ENCODE measurements around the gene SMARCD2. TPM values are rescaled to one million over a fixed set of nuclear protein-coding genes. Genes with fewer than 3 reads are reported as not detected.

The SMARCD2 gene
- polyA plus RNA-seq, 1 experiment = 80.0 TPM

DNA sequence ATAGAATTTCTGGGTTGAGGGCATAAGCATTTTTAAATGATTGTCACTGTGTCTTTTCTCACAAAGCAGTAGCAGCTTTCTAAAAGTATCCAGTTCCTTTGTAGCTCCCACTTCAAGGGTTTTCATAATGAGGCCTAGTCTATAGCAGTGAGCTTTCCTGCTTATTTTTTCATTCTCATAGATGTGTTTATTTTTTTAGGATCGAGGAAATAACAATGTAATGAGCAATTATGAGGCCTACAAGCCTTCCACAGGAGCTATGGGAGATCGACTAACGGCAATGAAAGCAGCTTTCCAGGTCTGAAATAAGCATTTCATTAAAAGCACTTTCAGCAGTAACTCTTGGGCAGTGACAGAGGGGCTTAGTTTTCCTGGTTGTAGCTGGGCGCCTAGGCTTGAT, 25.8 kb downstream of the SMARCD2 start:
- no peak overlapping the region for H3K4me3 ChIP-seq (ENCODE audit: low read depth, low read length)
- ChIA-PET POLR2A (no interaction called here), CTCF (interaction anchor here (1.8 kb wide), 1 partner anchor 27 kb away, joined by 4 read pairs; no protein-coding TSS in a partner anchor)
- H3K36me3 ChIP-seq (ENCODE audit: control insufficient read depth, insufficient read depth, low read length) = peaks cover 48% of the 10 kb centered on the region
- no peak for TF ChIP-seq CTCF (IDR thresholded peaks at IDR 0.05; ENCODE audit: insufficient read depth, low read depth, low read length)
- H3K27me3 ChIP-seq (ENCODE audit: control insufficient read depth, insufficient read depth, low read length) = no peaks in the 10 kb centered on the region
- DNase-seq (ENCODE audit: low read depth) = no peak

DNA sequence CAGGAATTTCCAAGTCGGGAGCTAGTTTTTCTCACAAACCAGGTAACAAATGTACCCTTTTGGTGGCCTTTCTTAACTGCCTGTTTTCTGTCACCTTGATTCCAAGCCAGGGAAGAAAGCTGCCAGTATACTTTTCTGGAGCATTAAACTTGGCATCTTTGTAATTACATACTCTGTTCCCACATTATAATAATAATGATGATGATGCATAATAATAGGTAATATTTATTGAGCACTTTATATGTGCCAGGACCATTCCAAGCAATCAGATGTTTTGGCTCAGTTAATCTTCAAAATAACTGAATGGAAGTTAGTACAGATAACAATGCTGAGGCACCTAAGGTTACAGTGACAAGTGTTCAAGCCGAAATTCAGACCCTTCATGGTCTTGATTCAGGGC, 26.4 kb downstream of the SMARCD2 start:
- Histone ChIP-seq H3K36me3 (ENCODE audit: control insufficient read depth, insufficient read depth, low read length) (peaks cover 45% of the 10 kb centered on the region), H3K4me3 (ENCODE audit: low read depth, low read length) (no peak overlapping the region), H3K27me3 (ENCODE audit: control insufficient read depth, insufficient read depth, low read length) (no peaks in the 10 kb centered on the region)
- TF ChIP-seq CTCF (IDR thresholded peaks at IDR 0.05; ENCODE audit: insufficient read depth, low read depth, low read length) = no peak
- POLR2A ChIA-PET = no interaction called here
- DNase-seq (ENCODE audit: low read depth) = no peak
- CTCF ChIA-PET = interaction anchor here (1.8 kb wide), 1 partner anchor 27 kb away, joined by 4 read pairs; no protein-coding TSS in a partner anchor

DNA sequence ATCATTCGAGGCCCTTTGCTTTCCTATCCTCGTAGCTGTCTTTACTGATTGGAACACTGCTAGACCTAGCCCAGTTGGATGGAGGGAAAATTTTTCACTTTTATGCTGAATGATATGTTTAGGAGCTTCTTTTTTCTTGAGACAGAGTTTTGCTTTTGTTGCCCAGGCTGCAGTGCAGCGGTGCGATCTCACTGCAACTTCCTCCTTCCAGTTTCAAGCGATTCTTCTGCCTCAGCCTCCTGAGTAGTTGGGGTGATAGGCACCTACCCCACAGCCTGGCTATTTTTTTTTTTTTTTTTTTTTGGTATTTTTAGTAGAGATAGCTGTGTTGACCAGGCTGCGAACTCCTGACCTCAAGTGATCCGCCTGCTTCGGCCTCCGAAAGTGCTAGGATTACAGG, 32.5 kb downstream of the SMARCD2 start:
- H3K36me3 ChIP-seq (ENCODE audit: control insufficient read depth, insufficient read depth, low read length) = peaks cover 18% of the 10 kb centered on the region
- TF ChIP-seq CTCF (IDR thresholded peaks at IDR 0.05; ENCODE audit: insufficient read depth, low read depth, low read length) = no peak
- no peak for DNase-seq (ENCODE audit: low read depth)
- H3K27me3 ChIP-seq (ENCODE audit: control insufficient read depth, insufficient read depth, low read length) = no peaks in the 10 kb centered on the region
- ChIA-PET POLR2A (no interaction called here), CTCF (interaction anchor here (1.3 to 1.5 kb wide), 2 partner anchors 13 to 16 kb away, joined by 3 read pairs; no protein-coding TSS in a partner anchor)
- H3K4me3 ChIP-seq (ENCODE audit: low read depth, low read length) = no peak overlapping the region

DNA sequence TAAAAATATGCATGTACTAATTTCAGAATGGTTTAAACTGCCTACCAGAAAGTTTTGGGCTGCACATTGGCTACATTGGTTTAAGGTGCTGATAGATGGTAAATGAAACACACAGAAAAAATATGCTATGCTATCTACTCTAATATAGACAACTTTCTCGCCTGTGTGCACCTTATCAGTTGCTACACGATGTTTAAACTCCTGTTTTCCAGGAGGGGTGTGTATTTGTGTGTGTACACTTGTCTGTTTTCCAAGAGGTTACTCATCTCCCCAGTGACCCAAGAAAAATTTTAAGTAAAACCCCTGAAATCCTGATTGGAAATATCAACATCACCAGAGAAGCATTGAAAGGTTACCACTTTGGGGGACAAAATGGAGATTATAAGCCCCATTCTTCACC, 36.9 kb downstream of the SMARCD2 start:
- Histone ChIP-seq H3K36me3 (ENCODE audit: control insufficient read depth, insufficient read depth, low read length) (peaks cover 9% of the 10 kb centered on the region), H3K4me3 (ENCODE audit: low read depth, low read length) (no peak overlapping the region), H3K27me3 (ENCODE audit: control insufficient read depth, insufficient read depth, low read length) (no peaks in the 10 kb centered on the region)
- no peak for TF ChIP-seq CTCF (IDR thresholded peaks at IDR 0.05; ENCODE audit: insufficient read depth, low read depth, low read length)
- no peak for DNase-seq (ENCODE audit: low read depth)
- ChIA-PET POLR2A (no interaction called here), CTCF (no interaction called here)

DNA sequence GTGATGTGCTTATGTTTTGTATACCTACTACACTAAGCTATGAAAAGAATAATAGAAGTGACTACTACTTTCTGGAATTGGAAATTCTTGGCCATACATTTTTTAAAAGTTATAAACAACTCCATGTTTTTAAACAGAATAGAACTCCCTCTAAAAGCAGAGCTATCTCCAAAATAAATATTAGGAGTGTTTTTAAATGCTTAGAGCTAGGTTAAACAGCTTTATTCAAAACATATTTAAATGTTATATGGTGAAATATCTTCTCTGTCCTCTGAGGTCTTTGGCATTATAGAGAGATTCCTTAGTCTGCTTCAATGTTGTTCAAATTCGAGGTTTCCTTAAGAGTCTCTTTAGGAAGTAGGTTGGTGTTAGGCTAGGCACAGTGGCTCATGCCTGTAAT, 38.2 kb downstream of the SMARCD2 start:
- ChIA-PET CTCF (interaction anchor here (0.7 to 1.3 kb wide), 3 partner anchors 13 to 45 kb away, joined by 3 to 7 read pairs (median 3); no protein-coding TSS in a partner anchor), POLR2A (no interaction called here)
- TF ChIP-seq CTCF (IDR thresholded peaks at IDR 0.05; ENCODE audit: insufficient read depth, low read depth, low read length) = no peak

More for the DNA sequence above, 38.2 kb downstream of the SMARCD2 start:
- Histone ChIP-seq H3K36me3 (ENCODE audit: control insufficient read depth, insufficient read depth, low read length) (peaks cover 16% of the 10 kb centered on the region), H3K4me3 (ENCODE audit: low read depth, low read length) (no peak overlapping the region), H3K27me3 (ENCODE audit: control insufficient read depth, insufficient read depth, low read length) (no peaks in the 10 kb centered on the region)
- DNase-seq (ENCODE audit: low read depth) = no peak

Measured in BJ (cell line).